Neural progenitor cell (in vitro differentiated cells): ENCODE results near the gene YIF1B.

ENCODE experiments used
- CTCF ChIP-seq: fragments of 200-600 bp; sonication (generic); IDR thresholded peaks from 2 replicates; pipeline ENCODE4 v1.5.1; 2017; ENCODE audit warnings: antibody characterized with exemption, mild to moderate bottlenecking
- EZH2 ChIP-seq: fragments of 200-600 bp; sonication (generic); IDR thresholded peaks from 2 replicates; pipeline ENCODE4 v1.6.1; 2017; ENCODE audit warnings: antibody characterized with exemption, mild to moderate bottlenecking, moderate library complexity

- no peak for TF ChIP-seq EZH2
- TF ChIP-seq CTCF = no peak
Measured at GRCh38 chr19:38284422-38284821, 31.3 kb downstream of the YIF1B start.
